HFF-Myc (cell line): Measurements from ENCODE around the gene FOXP1.

Source experiments
- DNase-seq: peaks from one replicate; pipeline ENCODE4 v3.0.0-alpha.2; 2011; ENCODE audit warnings: low read depth; ENCODE audit errors: extremely low read depth
- H3K4me3 ChIP-seq: replicated peaks from 2 replicates; pipeline ENCODE4 v1.5.1; 2011; ENCODE audit warnings: low read depth, mild to moderate bottlenecking, control low read depth, low read length
- TF ChIP-seq, protein P1 (sequence below): IDR thresholded peaks from 2 replicates; pipeline ENCODE4 v1.5.1; 2012; ENCODE audit warnings: mild to moderate bottlenecking, low read depth, low read length, control low read depth; ENCODE audit errors: missing control alignments

The FOXP1 gene

DNA sequence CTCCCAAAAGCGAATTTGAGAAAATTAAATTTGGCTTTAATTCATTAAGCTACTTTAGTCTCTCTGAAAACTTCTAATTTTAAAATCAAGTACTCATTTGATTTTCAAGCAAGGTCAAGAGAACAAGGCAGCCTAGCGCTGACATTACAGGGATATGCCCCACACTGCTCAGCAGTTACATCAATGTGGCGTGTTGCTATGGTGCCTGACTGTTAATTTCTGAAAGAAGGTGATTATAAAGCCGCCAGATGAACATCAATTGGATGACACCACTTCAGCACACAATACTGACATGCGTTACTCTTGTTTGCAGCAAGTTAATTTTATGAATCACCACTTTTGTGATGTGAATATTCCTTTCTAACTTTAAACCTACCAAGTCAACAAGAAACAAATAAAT is 284.4 kb downstream of the FOXP1 start:
- TF ChIP-seq, protein P1, sequence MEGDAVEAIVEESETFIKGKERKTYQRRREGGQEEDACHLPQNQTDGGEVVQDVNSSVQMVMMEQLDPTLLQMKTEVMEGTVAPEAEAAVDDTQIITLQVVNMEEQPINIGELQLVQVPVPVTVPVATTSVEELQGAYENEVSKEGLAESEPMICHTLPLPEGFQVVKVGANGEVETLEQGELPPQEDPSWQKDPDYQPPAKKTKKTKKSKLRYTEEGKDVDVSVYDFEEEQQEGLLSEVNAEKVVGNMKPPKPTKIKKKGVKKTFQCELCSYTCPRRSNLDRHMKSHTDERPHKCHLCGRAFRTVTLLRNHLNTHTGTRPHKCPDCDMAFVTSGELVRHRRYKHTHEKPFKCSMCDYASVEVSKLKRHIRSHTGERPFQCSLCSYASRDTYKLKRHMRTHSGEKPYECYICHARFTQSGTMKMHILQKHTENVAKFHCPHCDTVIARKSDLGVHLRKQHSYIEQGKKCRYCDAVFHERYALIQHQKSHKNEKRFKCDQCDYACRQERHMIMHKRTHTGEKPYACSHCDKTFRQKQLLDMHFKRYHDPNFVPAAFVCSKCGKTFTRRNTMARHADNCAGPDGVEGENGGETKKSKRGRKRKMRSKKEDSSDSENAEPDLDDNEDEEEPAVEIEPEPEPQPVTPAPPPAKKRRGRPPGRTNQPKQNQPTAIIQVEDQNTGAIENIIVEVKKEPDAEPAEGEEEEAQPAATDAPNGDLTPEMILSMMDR: no peak
- DNase-seq: no peak
- H3K4me3 ChIP-seq: no peak overlapping the region

GRCh38 chr3:71294919-71295318 is 288.6 kb downstream of the FOXP1 start:
- no peak overlapping the region for H3K4me3 ChIP-seq
- no peak for DNase-seq
- TF ChIP-seq, protein P1: no peak

GRCh38 chr3:71290301-71290700 is 293.2 kb downstream of the FOXP1 start:
- DNase-seq: no peak
- H3K4me3 ChIP-seq: no peak overlapping the region
- TF ChIP-seq, protein P1: no peak

DNA sequence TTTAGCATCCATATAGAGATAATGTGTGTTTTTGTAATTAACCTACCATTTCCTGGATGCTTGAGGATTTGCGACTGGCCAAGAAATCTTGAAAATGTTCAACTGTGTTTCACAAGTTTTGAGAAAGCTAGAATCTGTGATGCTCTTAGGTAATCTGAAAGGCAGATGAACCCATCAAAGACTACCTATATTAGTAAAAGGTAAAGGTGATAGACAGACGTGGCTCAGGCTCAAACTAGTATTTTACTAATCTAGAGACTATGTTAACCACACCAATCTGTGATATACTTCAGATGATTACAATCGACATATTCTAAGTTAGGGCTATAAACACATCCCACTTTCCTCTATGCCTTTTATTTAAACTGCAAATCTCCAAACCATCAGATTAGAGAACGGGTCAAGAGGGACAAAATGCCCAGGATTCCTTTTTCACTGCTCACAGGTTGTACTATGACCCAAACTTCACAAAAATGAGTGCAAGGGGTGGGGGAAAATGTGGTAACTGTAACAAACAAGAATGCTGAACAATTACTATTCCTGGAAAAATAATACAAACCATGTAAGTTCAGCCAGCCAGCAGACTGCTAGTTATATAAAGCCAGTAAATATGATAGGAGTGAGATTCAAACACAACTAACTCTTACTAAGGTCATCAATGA is 295.1 kb downstream of the FOXP1 start:
- TF ChIP-seq, protein P1: no peak
- DNase-seq: no peak
- H3K4me3 ChIP-seq: no peak overlapping the region

GRCh38 chr3:71285086-71285485 is 298.4 kb downstream of the FOXP1 start:
- TF ChIP-seq, protein P1: no peak
- DNase-seq: no peak

DNA sequence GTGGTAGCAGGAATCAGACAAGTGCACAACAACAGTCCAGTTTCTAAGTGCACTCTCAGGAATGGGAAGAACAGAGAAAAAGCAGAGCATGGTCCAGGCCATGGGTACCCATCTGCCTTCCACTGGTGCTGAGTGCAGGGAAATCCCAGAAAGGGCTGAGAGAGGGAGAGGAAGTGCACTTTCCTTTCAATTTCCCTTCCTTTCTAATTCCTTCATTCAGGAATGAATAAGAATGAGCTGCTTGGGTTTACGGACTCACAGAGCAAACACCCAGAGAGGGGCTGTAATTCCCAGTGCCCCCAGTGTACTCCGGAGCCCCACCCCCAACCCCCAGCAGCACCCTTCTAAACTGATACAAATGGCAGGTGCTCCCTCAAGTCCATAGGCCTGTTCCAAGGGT is 300.6 kb downstream of the FOXP1 start:
- no peak overlapping the region for H3K4me3 ChIP-seq
- DNase-seq: no peak
- TF ChIP-seq, protein P1: no peak

More at GRCh38 chr3:71285086-71285485, 298.4 kb downstream of the FOXP1 start:
- H3K4me3 ChIP-seq: no peak overlapping the region

GRCh38 chr3:71281280-71281679 is 302.2 kb downstream of the FOXP1 start:
- TF ChIP-seq, protein P1: no peak
- DNase-seq: no peak
- no peak overlapping the region for H3K4me3 ChIP-seq
